ENCODE measurements around the gene CEP104. TPM values are rescaled to one million over a fixed set of nuclear protein-coding genes. Genes with fewer than 3 reads are reported as not detected.

The CEP104 gene
- total and polyA plus RNA-seq, 2 experiments from 2014 or later, result 20.5 to 32.2 TPM

DNA sequence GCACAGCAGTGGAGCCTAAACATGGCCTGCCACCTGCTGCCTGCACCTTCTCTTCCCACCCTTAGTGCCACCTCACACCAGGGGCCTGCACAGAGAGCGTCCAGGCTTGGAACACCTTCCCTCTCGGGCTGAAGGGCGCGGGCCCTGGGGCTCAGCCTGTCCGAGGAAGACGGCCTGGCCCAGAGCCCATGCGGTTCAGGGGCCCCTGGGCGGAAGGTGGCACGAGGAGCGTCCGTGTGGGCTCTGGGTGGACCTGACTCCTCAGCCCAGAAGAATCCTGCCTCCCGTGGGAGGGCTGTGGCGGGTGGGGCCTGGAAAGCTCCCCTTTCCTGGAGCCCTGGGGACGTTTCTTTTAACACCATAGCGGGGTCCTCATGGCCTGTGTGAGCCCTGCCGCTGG, 19.7 kb upstream of the CEP104 start:
- no peak for DNase-seq (ENCODE audit: low spot score)
- Mint-ChIP-seq H3K4me1 (no peaks in the 10 kb centered on the region), H3K27me3 (ENCODE audit: insufficient read depth, low read depth, poor library complexity) (peaks cover 2% of the 10 kb centered on the region), H3K9me3 (peaks cover 21% of the 10 kb centered on the region), H3K36me3 (ENCODE audit: low read depth) (peaks cover 49% of the 10 kb centered on the region), H3K27ac (no peak overlapping the region), H3K4me3 (no peak overlapping the region)
- no peak overlapping the region for H3K27ac ChIP-seq (ENCODE audit: low read depth)
- H4K20me1 ChIP-seq (replicated peaks; ENCODE audit: insufficient read depth), result no peaks in the 10 kb centered on the region
- H3F3A ChIP-seq (replicated peaks; ENCODE audit: low read depth), result peaks cover 3% of the 10 kb centered on the region; the same call in 1 of the 2 replicates
- ATAC-seq, result no peak
- TF ChIP-seq STAT1 (IDR thresholded peaks at IDR 0.05; ENCODE audit: unreplicated experiment), result no peak
- TF ChIP-seq CREB1 (CRISPR knock-in tag; IDR thresholded peaks at IDR 0.05; ENCODE audit: low read depth), result no peak
- TF ChIP-seq, protein P1, sequence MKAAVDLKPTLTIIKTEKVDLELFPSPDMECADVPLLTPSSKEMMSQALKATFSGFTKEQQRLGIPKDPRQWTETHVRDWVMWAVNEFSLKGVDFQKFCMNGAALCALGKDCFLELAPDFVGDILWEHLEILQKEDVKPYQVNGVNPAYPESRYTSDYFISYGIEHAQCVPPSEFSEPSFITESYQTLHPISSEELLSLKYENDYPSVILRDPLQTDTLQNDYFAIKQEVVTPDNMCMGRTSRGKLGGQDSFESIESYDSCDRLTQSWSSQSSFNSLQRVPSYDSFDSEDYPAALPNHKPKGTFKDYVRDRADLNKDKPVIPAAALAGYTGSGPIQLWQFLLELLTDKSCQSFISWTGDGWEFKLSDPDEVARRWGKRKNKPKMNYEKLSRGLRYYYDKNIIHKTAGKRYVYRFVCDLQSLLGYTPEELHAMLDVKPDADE (IDR thresholded peaks at IDR 0.05), result no peak
- no peak for TF ChIP-seq JUNB (IDR thresholded peaks at IDR 0.05; ENCODE audit: unreplicated experiment)
- no peak for TF ChIP-seq EZH2phosphoT487 (IDR thresholded peaks at IDR 0.05; ENCODE audit: unreplicated experiment)
- TF ChIP-seq, protein P2, sequence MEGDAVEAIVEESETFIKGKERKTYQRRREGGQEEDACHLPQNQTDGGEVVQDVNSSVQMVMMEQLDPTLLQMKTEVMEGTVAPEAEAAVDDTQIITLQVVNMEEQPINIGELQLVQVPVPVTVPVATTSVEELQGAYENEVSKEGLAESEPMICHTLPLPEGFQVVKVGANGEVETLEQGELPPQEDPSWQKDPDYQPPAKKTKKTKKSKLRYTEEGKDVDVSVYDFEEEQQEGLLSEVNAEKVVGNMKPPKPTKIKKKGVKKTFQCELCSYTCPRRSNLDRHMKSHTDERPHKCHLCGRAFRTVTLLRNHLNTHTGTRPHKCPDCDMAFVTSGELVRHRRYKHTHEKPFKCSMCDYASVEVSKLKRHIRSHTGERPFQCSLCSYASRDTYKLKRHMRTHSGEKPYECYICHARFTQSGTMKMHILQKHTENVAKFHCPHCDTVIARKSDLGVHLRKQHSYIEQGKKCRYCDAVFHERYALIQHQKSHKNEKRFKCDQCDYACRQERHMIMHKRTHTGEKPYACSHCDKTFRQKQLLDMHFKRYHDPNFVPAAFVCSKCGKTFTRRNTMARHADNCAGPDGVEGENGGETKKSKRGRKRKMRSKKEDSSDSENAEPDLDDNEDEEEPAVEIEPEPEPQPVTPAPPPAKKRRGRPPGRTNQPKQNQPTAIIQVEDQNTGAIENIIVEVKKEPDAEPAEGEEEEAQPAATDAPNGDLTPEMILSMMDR (conservative IDR thresholded peaks at IDR 0.05; ENCODE audit: low read depth in 2 of 2), result no peak
- TF ChIP-seq, protein P3, sequence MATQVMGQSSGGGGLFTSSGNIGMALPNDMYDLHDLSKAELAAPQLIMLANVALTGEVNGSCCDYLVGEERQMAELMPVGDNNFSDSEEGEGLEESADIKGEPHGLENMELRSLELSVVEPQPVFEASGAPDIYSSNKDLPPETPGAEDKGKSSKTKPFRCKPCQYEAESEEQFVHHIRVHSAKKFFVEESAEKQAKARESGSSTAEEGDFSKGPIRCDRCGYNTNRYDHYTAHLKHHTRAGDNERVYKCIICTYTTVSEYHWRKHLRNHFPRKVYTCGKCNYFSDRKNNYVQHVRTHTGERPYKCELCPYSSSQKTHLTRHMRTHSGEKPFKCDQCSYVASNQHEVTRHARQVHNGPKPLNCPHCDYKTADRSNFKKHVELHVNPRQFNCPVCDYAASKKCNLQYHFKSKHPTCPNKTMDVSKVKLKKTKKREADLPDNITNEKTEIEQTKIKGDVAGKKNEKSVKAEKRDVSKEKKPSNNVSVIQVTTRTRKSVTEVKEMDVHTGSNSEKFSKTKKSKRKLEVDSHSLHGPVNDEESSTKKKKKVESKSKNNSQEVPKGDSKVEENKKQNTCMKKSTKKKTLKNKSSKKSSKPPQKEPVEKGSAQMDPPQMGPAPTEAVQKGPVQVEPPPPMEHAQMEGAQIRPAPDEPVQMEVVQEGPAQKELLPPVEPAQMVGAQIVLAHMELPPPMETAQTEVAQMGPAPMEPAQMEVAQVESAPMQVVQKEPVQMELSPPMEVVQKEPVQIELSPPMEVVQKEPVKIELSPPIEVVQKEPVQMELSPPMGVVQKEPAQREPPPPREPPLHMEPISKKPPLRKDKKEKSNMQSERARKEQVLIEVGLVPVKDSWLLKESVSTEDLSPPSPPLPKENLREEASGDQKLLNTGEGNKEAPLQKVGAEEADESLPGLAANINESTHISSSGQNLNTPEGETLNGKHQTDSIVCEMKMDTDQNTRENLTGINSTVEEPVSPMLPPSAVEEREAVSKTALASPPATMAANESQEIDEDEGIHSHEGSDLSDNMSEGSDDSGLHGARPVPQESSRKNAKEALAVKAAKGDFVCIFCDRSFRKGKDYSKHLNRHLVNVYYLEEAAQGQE (IDR thresholded peaks at IDR 0.05; ENCODE audit: unreplicated experiment), result no peak
- TF ChIP-seq, protein P4, sequence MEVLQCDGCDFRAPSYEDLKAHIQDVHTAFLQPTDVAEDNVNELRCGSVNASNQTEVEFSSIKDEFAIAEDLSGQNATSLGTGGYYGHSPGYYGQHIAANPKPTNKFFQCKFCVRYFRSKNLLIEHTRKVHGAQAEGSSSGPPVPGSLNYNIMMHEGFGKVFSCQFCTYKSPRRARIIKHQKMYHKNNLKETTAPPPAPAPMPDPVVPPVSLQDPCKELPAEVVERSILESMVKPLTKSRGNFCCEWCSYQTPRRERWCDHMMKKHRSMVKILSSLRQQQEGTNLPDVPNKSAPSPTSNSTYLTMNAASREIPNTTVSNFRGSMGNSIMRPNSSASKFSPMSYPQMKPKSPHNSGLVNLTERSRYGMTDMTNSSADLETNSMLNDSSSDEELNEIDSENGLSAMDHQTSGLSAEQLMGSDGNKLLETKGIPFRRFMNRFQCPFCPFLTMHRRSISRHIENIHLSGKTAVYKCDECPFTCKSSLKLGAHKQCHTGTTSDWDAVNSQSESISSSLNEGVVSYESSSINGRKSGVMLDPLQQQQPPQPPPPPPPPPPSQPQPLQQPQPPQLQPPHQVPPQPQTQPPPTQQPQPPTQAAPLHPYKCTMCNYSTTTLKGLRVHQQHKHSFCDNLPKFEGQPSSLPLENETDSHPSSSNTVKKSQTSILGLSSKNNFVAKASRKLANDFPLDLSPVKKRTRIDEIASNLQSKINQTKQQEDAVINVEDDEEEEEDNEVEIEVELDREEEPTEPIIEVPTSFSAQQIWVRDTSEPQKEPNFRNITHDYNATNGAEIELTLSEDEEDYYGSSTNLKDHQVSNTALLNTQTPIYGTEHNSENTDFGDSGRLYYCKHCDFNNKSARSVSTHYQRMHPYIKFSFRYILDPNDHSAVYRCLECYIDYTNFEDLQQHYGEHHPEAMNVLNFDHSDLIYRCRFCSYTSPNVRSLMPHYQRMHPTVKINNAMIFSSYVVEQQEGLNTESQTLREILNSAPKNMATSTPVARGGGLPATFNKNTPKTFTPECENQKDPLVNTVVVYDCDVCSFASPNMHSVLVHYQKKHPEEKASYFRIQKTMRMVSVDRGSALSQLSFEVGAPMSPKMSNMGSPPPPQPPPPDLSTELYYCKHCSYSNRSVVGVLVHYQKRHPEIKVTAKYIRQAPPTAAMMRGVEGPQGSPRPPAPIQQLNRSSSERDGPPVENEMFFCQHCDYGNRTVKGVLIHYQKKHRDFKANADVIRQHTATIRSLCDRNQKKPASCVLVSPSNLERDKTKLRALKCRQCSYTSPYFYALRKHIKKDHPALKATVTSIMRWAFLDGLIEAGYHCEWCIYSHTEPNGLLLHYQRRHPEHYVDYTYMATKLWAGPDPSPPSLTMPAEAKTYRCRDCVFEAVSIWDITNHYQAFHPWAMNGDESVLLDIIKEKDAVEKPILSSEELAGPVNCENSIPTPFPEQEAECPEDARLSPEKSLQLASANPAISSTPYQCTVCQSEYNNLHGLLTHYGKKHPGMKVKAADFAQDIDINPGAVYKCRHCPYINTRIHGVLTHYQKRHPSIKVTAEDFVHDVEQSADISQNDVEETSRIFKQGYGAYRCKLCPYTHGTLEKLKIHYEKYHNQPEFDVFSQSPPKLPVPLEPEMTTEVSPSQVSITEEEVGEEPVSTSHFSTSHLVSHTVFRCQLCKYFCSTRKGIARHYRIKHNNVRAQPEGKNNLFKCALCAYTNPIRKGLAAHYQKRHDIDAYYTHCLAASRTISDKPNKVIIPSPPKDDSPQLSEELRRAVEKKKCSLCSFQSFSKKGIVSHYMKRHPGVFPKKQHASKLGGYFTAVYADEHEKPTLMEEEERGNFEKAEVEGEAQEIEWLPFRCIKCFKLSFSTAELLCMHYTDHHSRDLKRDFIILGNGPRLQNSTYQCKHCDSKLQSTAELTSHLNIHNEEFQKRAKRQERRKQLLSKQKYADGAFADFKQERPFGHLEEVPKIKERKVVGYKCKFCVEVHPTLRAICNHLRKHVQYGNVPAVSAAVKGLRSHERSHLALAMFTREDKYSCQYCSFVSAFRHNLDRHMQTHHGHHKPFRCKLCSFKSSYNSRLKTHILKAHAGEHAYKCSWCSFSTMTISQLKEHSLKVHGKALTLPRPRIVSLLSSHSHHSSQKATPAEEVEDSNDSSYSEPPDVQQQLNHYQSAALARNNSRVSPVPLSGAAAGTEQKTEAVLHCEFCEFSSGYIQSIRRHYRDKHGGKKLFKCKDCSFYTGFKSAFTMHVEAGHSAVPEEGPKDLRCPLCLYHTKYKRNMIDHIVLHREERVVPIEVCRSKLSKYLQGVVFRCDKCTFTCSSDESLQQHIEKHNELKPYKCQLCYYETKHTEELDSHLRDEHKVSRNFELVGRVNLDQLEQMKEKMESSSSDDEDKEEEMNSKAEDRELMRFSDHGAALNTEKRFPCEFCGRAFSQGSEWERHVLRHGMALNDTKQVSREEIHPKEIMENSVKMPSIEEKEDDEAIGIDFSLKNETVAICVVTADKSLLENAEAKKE (CRISPR knock-in tag; IDR thresholded peaks at IDR 0.05), result no peak
- TF ChIP-seq NANOG (IDR thresholded peaks at IDR 0.05; ENCODE audit: borderline replicate concordance), result no peak
- no peak for TF ChIP-seq EZH2 (IDR thresholded peaks at IDR 0.05; ENCODE audit: low read depth, unreplicated experiment)
- TF ChIP-seq POLR2AphosphoS5 (IDR thresholded peaks at IDR 0.05; ENCODE audit: low read depth), result no peak
- TF ChIP-seq ZNF114 (CRISPR knock-in tag; IDR thresholded peaks at IDR 0.05), result no peak
- no peak for TF ChIP-seq ZNF331 (CRISPR knock-in tag; IDR thresholded peaks at IDR 0.05; ENCODE audit: low read depth)
- no peak overlapping the region for H3K4me2 ChIP-seq
- no peaks in the 10 kb centered on the region for H3K79me2 ChIP-seq (replicated peaks; ENCODE audit: insufficient read depth)
- H3K27me3 ChIP-seq (ENCODE audit: insufficient read depth), result no peaks in the 10 kb centered on the region
- no peaks in the 10 kb centered on the region for H3K4me1 ChIP-seq (ENCODE audit: insufficient read depth)
- no peak overlapping the region for H2AFZ ChIP-seq
- no peaks in the 10 kb centered on the region for H3K36me3 ChIP-seq (ENCODE audit: insufficient read depth)
- H3K9me2 ChIP-seq (ENCODE audit: insufficient read depth), result no peaks in the 10 kb centered on the region; the same call in 1 of the 2 replicates
- H3K4me3 ChIP-seq, result no peak overlapping the region

Measured in GM23338 (cell line).